ENCODE results near the gene COX4I2.

- TF ChIP-seq POLR2A (IDR thresholded peaks at IDR 0.05; ENCODE audit: low read depth, low read length): no peak
- no peak for TF ChIP-seq CTCF (IDR thresholded peaks at IDR 0.05; ENCODE audit: extremely low read depth in 1 of 2, insufficient read depth in 1 of 2, low read depth in 1 of 2, low read length in 2 of 2)
- TF ChIP-seq POLR2AphosphoS5 (IDR thresholded peaks at IDR 0.05; ENCODE audit: insufficient read depth, low read depth, low read length): no peak
- no peak for TF ChIP-seq EZH2 (IDR thresholded peaks at IDR 0.05; ENCODE audit: borderline replicate concordance, low read depth, low read length, severe bottlenecking)
- no peak for TF ChIP-seq FOS (IDR thresholded peaks at IDR 0.05; ENCODE audit: borderline replicate concordance, insufficient read depth, low read length)
- TF ChIP-seq MAX (IDR thresholded peaks at IDR 0.05; ENCODE audit: insufficient read depth, insufficient read length): no peak
- no peak for TF ChIP-seq MYC (IDR thresholded peaks at IDR 0.05; ENCODE audit: low read depth, low read length)
- TF ChIP-seq JUN (IDR thresholded peaks at IDR 0.05; ENCODE audit: borderline replicate concordance, insufficient read depth, insufficient read length, low read depth): no peak
- TF ChIP-seq GATA2 (IDR thresholded peaks at IDR 0.05; ENCODE audit: insufficient read depth, insufficient read length, low read depth, low read length): no peak
Measured at GRCh38 chr20:31682352-31682751, 44.6 kb downstream of the COX4I2 start.
